ENCODE data around the gene TMEM163. TPM values are rescaled to one million over a fixed set of nuclear protein-coding genes. Genes with fewer than 3 reads are reported as not detected.

Gene TMEM163
- total and polyA plus RNA-seq, 9 donors: 0.24 to 3.6 (median 1.5) TPM

DNA sequence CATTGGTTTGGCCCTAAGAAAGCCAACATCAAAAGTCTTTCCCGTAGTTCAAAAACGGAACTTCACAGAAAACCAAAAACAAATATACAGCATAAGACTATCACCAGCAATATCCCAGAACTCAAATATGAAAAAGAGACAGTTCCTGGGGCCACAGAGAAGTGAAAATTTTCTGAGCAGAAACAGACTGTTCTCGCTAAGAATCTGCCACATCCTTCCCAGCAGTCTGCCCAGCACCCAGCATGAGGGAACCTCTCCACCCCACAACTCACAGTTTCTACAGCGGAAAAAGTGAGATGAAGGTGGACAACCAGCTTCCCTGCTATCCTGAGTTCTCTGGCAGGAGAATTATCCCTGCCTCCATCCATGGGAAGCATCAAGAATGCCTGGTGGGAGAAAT lies 26.7 kb upstream of the TMEM163 start:
- 88 to 91% (median 88%) methylated on average over 4 of the region's 4 CpGs for WGBS, 3 donors
- no peaks in the 10 kb centered on the region for H3K27me3 ChIP-seq
- no peak for DNase-seq
- H3K27ac ChIP-seq: no peak overlapping the region
- H3K4me3 ChIP-seq: no peak overlapping the region
- no peaks in the 10 kb centered on the region for H3K4me1 ChIP-seq (ENCODE audit: insufficient read depth)
- H3K36me3 ChIP-seq: no peaks in the 10 kb centered on the region
- H3K9me3 ChIP-seq: no peaks in the 10 kb centered on the region
- intact Hi-C loops (cut with DNase I): no loop called here
- TF ChIP-seq, protein P1, sequence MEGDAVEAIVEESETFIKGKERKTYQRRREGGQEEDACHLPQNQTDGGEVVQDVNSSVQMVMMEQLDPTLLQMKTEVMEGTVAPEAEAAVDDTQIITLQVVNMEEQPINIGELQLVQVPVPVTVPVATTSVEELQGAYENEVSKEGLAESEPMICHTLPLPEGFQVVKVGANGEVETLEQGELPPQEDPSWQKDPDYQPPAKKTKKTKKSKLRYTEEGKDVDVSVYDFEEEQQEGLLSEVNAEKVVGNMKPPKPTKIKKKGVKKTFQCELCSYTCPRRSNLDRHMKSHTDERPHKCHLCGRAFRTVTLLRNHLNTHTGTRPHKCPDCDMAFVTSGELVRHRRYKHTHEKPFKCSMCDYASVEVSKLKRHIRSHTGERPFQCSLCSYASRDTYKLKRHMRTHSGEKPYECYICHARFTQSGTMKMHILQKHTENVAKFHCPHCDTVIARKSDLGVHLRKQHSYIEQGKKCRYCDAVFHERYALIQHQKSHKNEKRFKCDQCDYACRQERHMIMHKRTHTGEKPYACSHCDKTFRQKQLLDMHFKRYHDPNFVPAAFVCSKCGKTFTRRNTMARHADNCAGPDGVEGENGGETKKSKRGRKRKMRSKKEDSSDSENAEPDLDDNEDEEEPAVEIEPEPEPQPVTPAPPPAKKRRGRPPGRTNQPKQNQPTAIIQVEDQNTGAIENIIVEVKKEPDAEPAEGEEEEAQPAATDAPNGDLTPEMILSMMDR (IDR thresholded peaks at IDR 0.05): no peak
- TF ChIP-seq POLR2A (IDR thresholded peaks at IDR 0.05): no peak
- no peak for TF ChIP-seq EP300 (IDR thresholded peaks at IDR 0.05)

DNA sequence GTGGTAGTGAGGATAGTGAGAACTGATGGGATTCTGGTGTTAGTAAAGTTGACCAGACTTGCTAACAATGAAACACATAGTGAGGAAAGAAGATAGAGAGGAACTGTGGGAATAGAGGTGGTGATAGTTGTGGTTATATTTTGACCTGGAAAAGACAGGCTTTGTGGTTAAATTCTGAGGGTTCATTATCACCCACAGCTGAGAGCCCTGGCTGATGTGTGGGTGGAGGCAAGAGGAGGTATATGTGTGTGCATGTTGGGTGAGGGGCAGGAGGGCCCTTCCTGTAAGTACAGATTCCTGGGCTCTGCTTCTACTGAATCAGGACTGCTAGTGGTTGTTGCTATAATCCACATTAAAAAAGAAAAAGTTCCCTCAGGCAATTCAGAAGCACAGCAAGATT lies 26.2 kb upstream of the TMEM163 start:
- no peak for TF ChIP-seq EP300 (IDR thresholded peaks at IDR 0.05)
- TF ChIP-seq, protein P1 (IDR thresholded peaks at IDR 0.05): no peak
- TF ChIP-seq POLR2A (IDR thresholded peaks at IDR 0.05): no peak
- H3K4me3 ChIP-seq: no peak overlapping the region
- H3K9me3 ChIP-seq: no peaks in the 10 kb centered on the region
- no peaks in the 10 kb centered on the region for H3K36me3 ChIP-seq
- no peak overlapping the region for H3K27ac ChIP-seq
- H3K27me3 ChIP-seq: no peaks in the 10 kb centered on the region
- no peaks in the 10 kb centered on the region for H3K4me1 ChIP-seq (ENCODE audit: insufficient read depth)
- no peak for DNase-seq
- intact Hi-C loops (cut with DNase I): no loop called here

DNA sequence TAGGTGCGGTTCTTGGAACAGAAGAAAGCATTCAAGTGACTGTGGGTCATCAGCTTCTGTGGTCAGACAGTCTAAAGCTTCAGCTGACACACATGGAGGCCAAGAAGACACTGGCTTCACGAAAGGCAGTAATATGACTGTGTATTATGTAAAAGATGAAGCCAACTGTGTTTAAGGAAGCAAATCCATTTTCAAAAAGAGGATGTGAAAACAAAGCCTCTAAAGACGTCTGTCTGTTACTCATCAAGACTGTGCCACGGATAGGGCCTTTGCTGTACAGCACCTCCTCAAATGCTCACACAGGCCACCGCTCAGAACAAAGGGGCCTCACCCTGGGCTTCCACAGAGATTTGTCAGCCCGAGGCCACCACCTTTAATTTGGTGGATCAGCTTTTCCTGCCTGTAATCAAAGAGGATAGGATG lies 21.1 kb upstream of the TMEM163 start:
- intact Hi-C loops (cut with DNase I): no loop called here
- Histone ChIP-seq H3K4me1 (ENCODE audit: insufficient read depth) (no peaks in the 10 kb centered on the region), H3K9me3 (no peaks in the 10 kb centered on the region), H3K4me3 (no peak overlapping the region), H3K27ac (no peak overlapping the region), H3K27me3 (no peaks in the 10 kb centered on the region), H3K36me3 (no peaks in the 10 kb centered on the region)
- WGBS, 3 donors: 83 to 85% (median 84%) methylated on average over 6 of the region's 6 CpGs
- TF ChIP-seq POLR2A (IDR thresholded peaks at IDR 0.05) (no peak), EP300 (IDR thresholded peaks at IDR 0.05) (no peak)
- TF ChIP-seq, protein P1 (IDR thresholded peaks at IDR 0.05): no peak
- no peak for DNase-seq

DNA sequence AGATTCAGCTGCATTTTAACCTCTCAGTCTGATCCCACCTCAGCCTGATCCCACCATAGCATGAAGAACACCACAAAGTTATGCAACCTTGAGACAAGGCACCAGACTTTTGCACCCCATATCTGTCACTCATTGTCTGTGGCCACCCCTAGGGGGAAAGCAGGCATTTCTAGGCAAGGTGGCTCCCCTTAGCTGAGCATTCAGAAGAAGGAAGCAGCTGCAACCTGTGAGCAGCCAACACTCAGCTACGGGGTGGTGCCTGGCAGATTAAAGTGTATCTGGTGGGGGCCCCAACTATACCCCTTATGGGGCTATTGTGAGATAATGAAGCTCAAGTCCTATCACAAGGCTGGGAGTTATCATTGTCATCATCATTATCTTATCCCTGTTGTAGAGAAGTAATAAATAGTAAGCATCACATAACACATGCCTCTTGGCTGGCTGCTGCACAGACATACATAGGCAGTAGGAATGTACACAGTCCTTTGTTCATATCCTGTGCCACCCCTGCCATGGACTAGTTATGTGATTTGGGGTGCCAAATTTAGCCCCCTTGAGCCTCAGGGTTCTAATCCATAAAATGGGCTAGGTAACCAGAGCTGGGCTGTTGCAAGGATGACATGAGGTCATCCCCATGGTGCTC lies 20.6 kb upstream of the TMEM163 start:
- DNase-seq: no peak
- no peaks in the 10 kb centered on the region for H3K36me3 ChIP-seq
- H3K27ac ChIP-seq: no peak overlapping the region
- intact Hi-C loops (cut with DNase I): no loop called here
- TF ChIP-seq, protein P1 (IDR thresholded peaks at IDR 0.05): no peak
- TF ChIP-seq POLR2A (IDR thresholded peaks at IDR 0.05): no peak
- no peak for TF ChIP-seq EP300 (IDR thresholded peaks at IDR 0.05)
- H3K9me3 ChIP-seq: no peaks in the 10 kb centered on the region
- no peak overlapping the region for H3K4me3 ChIP-seq
- H3K4me1 ChIP-seq (ENCODE audit: insufficient read depth): no peaks in the 10 kb centered on the region
- H3K27me3 ChIP-seq: no peaks in the 10 kb centered on the region
- WGBS, 3 donors: 75 to 94% (median 92%) methylated on average over 1 of the region's 1 CpG
